SK-N-SH treated with all-trans-retinoic acid at 6 μM for 48 hours (cell line): ENCODE results near the gene IHH.

Experiments used
- ARNTL ChIP-seq: fragments of 450-650 bp; formaldehyde crosslinking; IDR thresholded peaks from 2 replicates; pipeline ENCODE4 v1.5.0; 2020; ENCODE audit warnings: low read depth, mild to moderate bottlenecking, moderate library complexity, borderline replicate concordance
- CSDC2 ChIP-seq: fragments of 250-450 bp; sonication (Bioruptor Pico); IDR thresholded peaks from 2 replicates; pipeline ENCODE4 v1.5.0; 2020; ENCODE audit warnings: mild to moderate bottlenecking, moderate library complexity
- ISL1 ChIP-seq: fragments of 250-450 bp; sonication (Bioruptor Pico); IDR thresholded peaks from 2 replicates; pipeline ENCODE4 v2.1.2; 2022; ENCODE audit warnings: mild to moderate bottlenecking, moderate library complexity
- POU6F1 ChIP-seq: fragments of 250-450 bp; sonication (Bioruptor Pico); IDR thresholded peaks from 2 replicates; pipeline ENCODE4 v1.8.0; 2021; ENCODE audit warnings: low read depth, mild to moderate bottlenecking, moderate library complexity, borderline replicate concordance
- TOX ChIP-seq: fragments of 250-450 bp; sonication (Bioruptor Pico); IDR thresholded peaks from 2 replicates; pipeline ENCODE4 v1.8.0; 2021; ENCODE audit warnings: mild to moderate bottlenecking, moderate library complexity, borderline replicate concordance
- ZFP3 ChIP-seq: fragments of 250-450 bp; sonication (Bioruptor Pico); IDR thresholded peaks from 2 replicates; pipeline ENCODE4 v1.5.0; 2020; ENCODE audit warnings: mild to moderate bottlenecking, moderate library complexity
- ZFP30 ChIP-seq: fragments of 450-650 bp; formaldehyde crosslinking; IDR thresholded peaks from 2 replicates; pipeline ENCODE4 v1.5.0; 2022; ENCODE audit warnings: mild to moderate bottlenecking, moderate library complexity
- TF ChIP-seq, protein P1 (sequence below): fragments of 250-450 bp; sonication (Bioruptor Pico); IDR thresholded peaks from 2 replicates; pipeline ENCODE4 v1.8.0; 2020; ENCODE audit warnings: mild to moderate bottlenecking, moderate library complexity, borderline replicate concordance

GRCh38 chr2:219059725-219060682, 717 bp downstream of the IHH start:
- TF ChIP-seq ZFP3 (no peak), TOX (no peak), CSDC2 (CRISPR knock-in tag) (no peak), ISL1 (no peak), ARNTL (CRISPR knock-in tag) (no peak), ZFP30 (no peak), POU6F1 (CRISPR knock-in tag) (no peak)
- TF ChIP-seq, protein P1, sequence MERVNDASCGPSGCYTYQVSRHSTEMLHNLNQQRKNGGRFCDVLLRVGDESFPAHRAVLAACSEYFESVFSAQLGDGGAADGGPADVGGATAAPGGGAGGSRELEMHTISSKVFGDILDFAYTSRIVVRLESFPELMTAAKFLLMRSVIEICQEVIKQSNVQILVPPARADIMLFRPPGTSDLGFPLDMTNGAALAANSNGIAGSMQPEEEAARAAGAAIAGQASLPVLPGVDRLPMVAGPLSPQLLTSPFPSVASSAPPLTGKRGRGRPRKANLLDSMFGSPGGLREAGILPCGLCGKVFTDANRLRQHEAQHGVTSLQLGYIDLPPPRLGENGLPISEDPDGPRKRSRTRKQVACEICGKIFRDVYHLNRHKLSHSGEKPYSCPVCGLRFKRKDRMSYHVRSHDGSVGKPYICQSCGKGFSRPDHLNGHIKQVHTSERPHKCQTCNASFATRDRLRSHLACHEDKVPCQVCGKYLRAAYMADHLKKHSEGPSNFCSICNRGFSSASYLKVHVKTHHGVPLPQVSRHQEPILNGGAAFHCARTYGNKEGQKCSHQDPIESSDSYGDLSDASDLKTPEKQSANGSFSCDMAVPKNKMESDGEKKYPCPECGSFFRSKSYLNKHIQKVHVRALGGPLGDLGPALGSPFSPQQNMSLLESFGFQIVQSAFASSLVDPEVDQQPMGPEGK (CRISPR knock-in tag) = no peak
